22Rv1 (cell line): ENCODE measurements around the gene STX2.
"Not testable (repeated sequence)": the region's sequence is repeated elsewhere in the genome, so short reads cannot be mapped to it uniquely, and the experiment has no call there.

ENCODE experiments used
- ZFX ChIP-seq: fragments of 450-650 bp; IDR thresholded peaks from 2 replicates; pipeline ENCODE4 v1.6.1; 2017; ENCODE audit warnings: antibody characterized with exemption, borderline replicate concordance
- TF ChIP-seq, protein P1 (sequence below): fragments of 450-650 bp; IDR thresholded peaks from 2 replicates; pipeline ENCODE4 v1.5.1; 2017; ENCODE audit warnings: mild to moderate bottlenecking

DNA sequence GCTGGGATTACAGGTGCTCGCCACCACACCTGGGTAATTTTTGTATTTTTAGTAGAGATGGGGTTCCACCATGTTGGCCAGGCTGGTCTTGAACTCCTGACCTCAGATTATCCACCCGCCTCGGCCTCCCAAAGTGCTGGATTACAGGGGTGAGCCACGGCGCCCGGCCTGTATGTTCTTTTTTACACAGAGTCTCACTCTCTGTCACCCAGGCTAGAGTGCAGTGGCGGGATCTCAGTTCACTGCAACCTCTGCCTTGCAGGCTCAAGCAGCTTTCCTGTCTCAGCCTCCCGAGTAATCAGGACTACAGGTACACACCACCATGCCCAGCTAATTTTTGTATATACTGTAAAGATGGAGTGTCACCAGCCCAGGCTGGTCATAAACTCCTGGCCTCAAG lies 23.7 kb upstream of the STX2 start:
- TF ChIP-seq, protein P1, sequence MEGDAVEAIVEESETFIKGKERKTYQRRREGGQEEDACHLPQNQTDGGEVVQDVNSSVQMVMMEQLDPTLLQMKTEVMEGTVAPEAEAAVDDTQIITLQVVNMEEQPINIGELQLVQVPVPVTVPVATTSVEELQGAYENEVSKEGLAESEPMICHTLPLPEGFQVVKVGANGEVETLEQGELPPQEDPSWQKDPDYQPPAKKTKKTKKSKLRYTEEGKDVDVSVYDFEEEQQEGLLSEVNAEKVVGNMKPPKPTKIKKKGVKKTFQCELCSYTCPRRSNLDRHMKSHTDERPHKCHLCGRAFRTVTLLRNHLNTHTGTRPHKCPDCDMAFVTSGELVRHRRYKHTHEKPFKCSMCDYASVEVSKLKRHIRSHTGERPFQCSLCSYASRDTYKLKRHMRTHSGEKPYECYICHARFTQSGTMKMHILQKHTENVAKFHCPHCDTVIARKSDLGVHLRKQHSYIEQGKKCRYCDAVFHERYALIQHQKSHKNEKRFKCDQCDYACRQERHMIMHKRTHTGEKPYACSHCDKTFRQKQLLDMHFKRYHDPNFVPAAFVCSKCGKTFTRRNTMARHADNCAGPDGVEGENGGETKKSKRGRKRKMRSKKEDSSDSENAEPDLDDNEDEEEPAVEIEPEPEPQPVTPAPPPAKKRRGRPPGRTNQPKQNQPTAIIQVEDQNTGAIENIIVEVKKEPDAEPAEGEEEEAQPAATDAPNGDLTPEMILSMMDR = not testable (repeated sequence)
- not testable (repeated sequence) for TF ChIP-seq ZFX
